HL-60/S4 treated with retinoic acid at 250 ng/mL for 4 days and 3 days (cell line): ENCODE data around the gene AGBL1.
"Not testable (repeated sequence)": the region's sequence is repeated elsewhere in the genome, so short reads cannot be mapped to it uniquely, and the experiment has no call there.

Source experiments
- in situ Hi-C: fragments of 300-500 bp; cut with MboI; formaldehyde crosslinking; loops from 2 replicates; pipeline ENCODE4 v1.7.0; 2022; ENCODE audit warnings: low sequenced_read_pairs

Gene AGBL1

DNA sequence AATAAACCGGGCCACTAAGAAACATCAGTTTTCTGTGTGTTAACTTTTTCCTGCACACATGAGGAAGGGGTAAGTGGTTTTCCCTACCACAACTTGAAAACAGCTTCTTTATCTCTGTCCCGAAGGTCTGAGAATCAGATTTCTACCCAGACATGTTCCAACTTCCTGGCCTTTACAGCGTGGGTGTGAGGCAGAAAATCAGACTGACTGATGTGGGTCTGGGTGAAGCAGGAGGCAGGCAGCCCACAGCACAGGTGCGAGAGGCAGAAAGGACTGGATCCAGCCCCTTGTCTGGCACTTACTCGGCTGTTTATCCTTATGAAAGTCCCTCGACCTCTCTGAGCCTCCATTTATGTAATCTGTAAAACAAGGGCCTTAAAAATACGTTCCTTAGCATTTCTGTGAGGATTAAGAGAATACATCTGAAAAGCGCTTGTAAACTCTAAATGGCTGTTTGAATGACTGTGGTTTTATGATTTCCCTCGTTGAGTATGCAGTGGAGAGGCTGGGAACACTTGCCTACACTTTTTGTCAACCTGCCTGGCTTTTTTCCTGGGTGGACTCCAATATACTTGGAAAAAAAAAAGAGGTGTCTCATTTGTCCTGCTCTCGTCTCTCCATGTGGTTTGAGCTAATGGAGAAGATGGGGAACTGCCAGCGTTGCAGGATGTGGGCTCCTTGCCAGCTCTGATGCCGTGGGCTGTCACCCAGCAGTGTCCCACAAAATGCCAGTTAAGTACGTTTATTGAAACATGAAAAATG lies 3.1 kb downstream of the AGBL1 start:
- in situ Hi-C loops: no loop called here

- in situ Hi-C loops: no loop called here
These were observed 8.1 kb downstream of the AGBL1 start for GRCh38 chr15:86087808-86088207.

GRCh38 chr15:86089422-86089821 lies 9.8 kb downstream of the AGBL1 start:
- in situ Hi-C loops: no loop called here

- in situ Hi-C loops: no loop called here
These were observed 22.1 kb downstream of the AGBL1 start for GRCh38 chr15:86101818-86102217.

DNA sequence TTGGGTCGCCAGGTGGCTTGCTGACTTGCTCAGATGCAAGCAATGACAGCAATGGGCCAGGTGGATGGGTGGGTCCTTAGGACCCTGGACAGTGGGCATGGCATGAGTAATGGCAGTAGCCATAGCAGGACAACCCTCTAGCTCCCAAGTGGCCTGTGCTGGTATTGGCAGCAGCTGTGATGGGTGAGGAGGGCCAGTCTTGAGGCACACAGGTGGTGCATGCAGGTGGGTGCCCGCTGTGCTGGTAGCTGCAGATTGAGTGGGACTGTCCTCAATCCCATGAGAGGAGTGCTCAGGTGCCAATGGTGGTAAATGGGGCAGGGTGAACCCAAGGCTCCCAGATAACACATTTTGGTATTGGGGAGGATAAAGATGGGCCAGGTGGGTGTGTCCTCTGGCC lies 24.2 kb downstream of the AGBL1 start:
- in situ Hi-C loops: no loop called here

DNA sequence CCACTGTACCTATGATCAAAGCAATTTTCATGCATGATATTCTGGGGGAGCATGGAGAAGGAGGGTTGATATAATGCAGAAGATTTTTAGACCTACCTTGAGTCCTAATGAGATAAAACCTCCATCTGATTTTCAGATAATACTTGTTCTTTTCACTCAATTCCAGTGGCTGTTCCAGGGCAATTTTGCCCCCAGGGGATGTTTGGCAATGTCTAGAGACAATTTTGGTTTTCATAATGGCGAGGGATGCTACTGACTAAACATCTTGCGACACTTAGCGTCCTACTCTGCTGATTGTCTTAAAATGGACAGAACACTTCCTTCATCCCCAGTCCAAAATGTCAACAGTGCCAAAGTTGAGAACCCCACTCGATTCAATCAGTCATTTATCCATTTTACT lies 26.6 kb downstream of the AGBL1 start:
- in situ Hi-C loops: no loop called here

GRCh38 chr15:86115145-86115801 lies 35.6 kb downstream of the AGBL1 start:
- in situ Hi-C loops: no loop called here

DNA sequence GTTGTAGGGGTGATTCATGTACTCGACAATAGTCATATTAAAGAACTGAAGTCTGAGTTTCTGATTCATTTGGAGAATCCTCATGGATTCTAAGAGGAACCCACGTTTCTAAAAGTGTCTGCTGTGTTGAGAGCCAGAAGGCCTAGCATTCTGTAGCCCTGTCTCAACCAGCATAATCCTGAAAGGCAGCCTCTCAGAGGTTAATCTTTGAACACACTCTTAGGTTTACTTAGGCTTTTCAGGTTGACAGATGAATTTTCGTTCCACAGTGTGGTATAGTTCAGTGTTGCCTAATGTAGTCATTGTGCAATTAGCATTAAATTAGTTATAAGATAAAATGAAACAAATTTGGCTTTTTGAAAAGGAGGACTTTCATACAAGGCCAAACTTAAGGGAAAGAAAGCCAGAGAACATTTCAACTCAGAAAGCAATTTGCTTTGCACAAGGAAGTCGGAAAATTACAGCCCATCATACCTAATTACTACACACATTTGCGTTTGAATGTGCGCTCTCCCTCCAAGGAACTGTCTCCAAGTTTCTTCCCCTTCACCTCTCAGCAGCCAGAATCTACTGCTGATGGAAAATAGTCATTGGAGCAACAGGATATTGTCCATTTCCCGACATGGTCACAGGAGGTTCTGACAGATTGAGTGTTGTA lies 42.0 kb downstream of the AGBL1 start:
- in situ Hi-C loops: no loop called here

- in situ Hi-C loops: not testable (repeated sequence)
These were observed 43.2 kb downstream of the AGBL1 start for GRCh38 chr15:86122691-86123391.

- in situ Hi-C loops: no loop called here
These were observed 46.1 kb downstream of the AGBL1 start for GRCh38 chr15:86125775-86126174.

GRCh38 chr15:86127547-86127946 lies 47.9 kb downstream of the AGBL1 start:
- in situ Hi-C loops: no loop called here

DNA sequence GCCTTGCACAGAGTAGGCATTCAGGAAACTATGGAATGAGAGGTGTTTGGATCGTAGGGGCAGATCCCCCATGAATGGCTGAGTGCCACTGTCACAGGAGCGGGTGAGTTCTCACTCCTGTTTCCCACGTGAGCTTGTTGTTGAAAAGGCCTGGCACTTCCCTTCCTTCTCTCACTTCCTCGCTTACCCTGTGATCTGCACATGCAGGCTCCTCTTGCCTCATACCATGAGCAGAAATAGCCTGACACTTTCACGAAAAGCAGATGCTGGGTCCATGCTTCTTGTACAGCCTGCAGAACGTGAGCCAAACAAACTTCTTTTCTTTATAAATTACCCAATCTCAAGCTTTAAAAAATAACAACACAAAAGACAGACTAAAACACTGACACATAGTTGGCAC lies 55.4 kb downstream of the AGBL1 start:
- in situ Hi-C loops: no loop called here

DNA sequence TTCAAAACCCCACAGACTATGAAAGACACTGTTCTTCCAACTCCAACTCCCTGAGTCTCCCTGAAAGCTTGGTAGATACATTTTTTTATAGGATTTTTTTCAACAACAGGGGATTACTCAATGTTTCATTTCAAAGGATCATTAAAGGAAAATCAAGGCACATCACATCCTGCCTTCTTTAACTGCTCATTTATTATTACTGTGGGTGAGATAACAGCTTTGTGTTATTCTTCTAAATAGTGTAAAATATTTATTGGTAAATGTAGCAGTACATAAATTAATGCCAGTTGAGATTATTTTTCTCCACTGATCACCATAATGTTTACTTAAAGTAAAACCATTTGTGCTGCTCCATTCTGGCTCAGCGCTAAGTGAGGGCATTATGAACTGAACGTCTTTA lies 57.2 kb downstream of the AGBL1 start:
- in situ Hi-C loops: no loop called here

- in situ Hi-C loops: no loop called here
These were observed 59.1 kb downstream of the AGBL1 start for GRCh38 chr15:86138798-86139197.

- in situ Hi-C loops: no loop called here
These were observed 60.2 kb downstream of the AGBL1 start for GRCh38 chr15:86139828-86140227.

DNA sequence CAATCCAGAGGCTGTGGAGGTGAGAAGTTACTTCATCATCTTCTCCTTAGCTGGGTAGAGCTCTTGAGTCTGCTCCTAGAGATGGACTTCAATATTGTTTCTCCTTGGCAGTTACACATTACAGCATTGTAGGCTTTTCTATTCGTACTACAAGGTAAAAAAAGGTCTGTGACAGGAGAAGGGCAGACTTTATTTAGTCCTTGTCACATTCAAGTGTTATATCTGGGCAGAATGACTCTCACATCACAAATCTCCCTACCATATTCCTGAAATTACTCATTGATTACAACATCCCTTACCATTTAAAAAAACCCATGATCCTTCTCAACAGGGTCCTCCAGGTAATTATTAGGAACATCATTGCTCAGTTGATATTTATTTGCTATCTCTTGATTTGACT lies 75.0 kb downstream of the AGBL1 start:
- in situ Hi-C loops: no loop called here

DNA sequence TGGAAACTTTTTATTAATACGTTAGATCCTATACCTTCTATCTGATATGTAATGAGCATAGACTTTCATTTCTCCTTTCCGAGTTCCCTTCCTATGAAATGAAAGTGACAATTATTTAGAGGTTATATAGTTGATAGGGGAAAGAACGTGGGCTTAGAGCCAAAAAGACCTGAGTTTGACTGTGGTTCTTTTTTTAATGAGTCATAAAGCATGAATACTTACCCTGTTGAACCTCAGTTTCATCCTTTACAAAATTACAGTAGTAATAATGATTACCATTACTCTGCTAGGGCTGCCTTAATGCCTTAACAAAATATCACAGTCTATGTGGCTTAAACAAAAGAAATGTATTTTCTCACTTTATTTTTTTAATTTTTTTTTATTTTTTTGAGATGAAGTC lies 75.9 kb downstream of the AGBL1 start:
- in situ Hi-C loops: no loop called here

GRCh38 chr15:86157606-86158293 lies 78.1 kb downstream of the AGBL1 start:
- in situ Hi-C loops: no loop called here

GRCh38 chr15:86159468-86159867 lies 79.8 kb downstream of the AGBL1 start:
- in situ Hi-C loops: no loop called here

DNA sequence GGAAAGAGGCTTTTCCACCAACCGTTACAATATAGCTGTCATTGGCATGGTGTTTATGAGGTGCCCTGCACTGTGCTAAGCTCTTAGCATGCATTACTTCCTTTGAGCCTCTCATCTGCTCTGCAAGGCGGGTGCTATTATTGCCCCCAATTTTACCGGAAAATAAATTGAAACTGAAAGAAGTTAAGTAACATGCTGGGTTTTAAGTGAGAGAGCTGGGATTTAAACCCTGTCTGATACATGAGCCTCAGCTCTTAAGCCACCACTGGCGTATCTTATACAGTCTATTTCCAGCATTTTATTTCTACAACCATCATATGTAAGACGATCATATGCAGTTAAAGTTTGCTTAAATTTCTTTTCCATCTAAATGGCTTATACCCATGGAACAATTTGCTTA lies 81.6 kb downstream of the AGBL1 start:
- in situ Hi-C loops: no loop called here

DNA sequence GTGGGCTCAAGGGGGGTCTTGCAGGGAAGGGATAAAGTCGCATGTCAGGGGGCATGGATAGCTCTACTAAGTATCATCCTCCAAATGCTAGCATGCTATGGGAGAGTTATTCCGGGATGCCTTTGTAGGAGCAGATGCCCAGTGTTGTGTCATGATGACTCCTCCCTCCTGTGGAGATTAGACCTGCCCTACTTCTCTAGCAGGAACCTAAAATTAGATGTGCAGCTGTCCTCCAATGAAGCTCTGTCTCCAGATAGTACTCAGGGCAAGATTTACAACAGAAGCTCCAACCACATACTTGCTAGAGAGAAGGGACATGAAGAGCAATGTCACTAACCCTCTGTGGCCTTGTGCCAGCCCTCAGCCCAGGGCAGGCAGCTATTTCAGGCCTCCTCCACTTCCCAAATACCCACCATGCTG lies 82.5 kb downstream of the AGBL1 start:
- in situ Hi-C loops: no loop called here
